T-helper 1 cell treated with Interleukin-12 subunit alpha and Interleukin-12 subunit beta and Interleukin-4 antibody, amounts not matched to agents 30 ng/mL and 1 ng/mL, for 36 hours (primary cell): ENCODE data around the gene CD300LG. TPM values are rescaled to one million over a fixed set of nuclear protein-coding genes. Genes with fewer than 3 reads are reported as not detected.
"Not testable (repeated sequence)": the region's sequence is repeated elsewhere in the genome, so short reads cannot be mapped to it uniquely, and the experiment has no call there.

ENCODE experiments used
- intact Hi-C: fragments of 100-400 bp; cut with micrococcal nuclease; formaldehyde crosslinking; loops from one replicate; pipeline ENCODE4 v1.15.1; 2024
- total RNA-seq: library from RNA; stranded (reverse); gene quantifications from 2 replicates; pipeline ENCODE4 v1.2.3, GENCODE V29; 2022

CD300LG gene, protein sequence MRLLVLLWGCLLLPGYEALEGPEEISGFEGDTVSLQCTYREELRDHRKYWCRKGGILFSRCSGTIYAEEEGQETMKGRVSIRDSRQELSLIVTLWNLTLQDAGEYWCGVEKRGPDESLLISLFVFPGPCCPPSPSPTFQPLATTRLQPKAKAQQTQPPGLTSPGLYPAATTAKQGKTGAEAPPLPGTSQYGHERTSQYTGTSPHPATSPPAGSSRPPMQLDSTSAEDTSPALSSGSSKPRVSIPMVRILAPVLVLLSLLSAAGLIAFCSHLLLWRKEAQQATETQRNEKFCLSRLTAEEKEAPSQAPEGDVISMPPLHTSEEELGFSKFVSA
- total RNA-seq, result not detected in 2 replicates

GRCh38 chr17:43846963-43847371 is at the start of gene CD300LG:
CD300LG (plus strand) TSS chr17:43847176; CDS start chr17:43847217, 41 bp downstream.
- intact Hi-C loops, result loop anchor here (2.0 to 10.0 kb wide), 3 partner anchors 68 to 272 kb away; partner anchors contain the start of gene DUSP3

DNA sequence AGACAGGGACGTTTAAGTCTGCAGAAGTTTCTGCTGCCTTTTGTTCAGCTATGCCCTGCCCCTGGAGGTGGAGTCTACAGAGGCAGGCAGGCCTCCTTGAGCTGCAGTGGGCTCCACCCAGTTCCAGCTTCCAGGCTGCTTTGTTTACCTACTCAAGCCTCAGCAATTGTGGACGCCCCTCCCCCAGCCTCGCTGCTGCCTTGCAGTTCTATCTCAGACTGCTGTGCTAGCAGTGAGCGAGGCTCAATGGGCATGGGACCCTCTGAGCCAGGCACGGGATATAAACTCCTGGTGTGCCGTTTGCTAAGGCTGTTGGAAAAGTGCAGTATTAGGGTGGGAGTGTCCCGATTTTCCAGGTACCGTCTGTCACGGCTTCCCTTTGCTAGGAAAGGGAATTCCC is 49.0 kb upstream of the CD300LG start:
- intact Hi-C loops, result not testable (repeated sequence)

GRCh38 chr17:43799047-43799446 is 47.9 kb upstream of the CD300LG start:
- intact Hi-C loops, result no loop called here

GRCh38 chr17:43800736-43801135 is 46.2 kb upstream of the CD300LG start:
- intact Hi-C loops, result no loop called here

DNA sequence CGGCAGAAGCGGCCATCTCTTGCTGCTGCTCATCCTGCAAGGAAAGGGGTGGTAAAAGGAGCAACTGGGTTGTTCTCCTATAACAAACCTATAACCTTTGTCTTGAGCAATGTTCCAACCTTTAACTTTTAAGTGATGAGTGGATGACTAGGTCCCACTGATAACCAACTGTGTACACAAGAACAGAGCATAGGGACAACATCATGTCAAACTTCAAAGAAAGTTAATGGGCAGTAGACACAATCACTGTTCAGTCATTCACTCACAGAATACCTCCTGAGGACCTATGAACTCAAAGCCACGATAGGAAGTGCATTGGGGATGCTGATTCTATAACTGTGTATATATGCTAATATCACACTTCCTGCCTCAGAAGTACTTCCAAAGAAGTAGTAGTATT is 45.1 kb upstream of the CD300LG start:
- intact Hi-C loops, result no loop called here

GRCh38 chr17:43803758-43804157 is 43.2 kb upstream of the CD300LG start:
- intact Hi-C loops, result no loop called here

- intact Hi-C loops, result no loop called here
These were observed 41.9 kb upstream of the CD300LG start for GRCh38 chr17:43805117-43805516.

DNA sequence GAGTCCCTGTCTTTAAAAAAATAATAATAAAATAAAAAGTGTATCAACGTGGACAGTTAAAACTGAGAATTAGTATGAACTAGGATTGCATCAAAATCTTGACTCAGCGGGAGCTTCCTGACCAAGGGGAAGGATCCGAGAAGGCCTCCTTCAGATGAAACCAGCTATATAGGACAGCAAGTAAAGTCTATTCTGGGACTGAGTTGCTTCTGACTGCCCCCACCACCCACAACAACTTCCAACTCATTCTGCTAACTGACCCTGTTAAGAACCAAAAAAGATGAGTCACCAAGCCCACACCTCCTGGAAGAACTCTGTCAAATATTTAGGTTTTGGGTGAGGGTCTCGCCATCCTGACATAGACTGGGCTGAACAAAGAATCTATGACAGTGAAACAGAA is 38.9 kb upstream of the CD300LG start:
- intact Hi-C loops, result no loop called here

GRCh38 chr17:43809121-43809520 is 37.9 kb upstream of the CD300LG start:
- intact Hi-C loops, result no loop called here

DNA sequence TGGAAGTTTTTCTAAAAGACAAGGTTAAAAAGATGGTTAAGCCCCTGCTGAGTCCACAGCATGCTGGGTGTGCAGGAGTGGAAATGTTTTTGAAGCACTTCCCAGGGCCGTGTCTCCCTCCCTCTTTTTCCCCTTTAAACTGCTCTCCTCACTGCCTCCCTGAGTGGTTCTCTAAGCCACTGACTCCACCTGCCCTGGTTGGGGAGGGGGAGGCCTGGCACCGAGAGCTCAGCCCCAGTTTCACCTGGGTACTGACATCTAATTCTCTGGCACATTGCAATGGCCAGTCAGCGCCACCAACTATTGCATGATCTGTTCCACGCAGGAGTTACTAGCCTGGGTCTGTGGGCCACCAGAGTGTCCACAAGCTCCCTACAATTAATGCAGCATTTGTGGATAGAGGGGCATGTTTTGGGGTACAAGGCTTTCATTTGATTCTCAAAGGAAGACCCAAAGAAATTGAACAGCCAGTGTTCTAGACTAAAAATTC is 36.7 kb upstream of the CD300LG start:
- intact Hi-C loops, result no loop called here

DNA sequence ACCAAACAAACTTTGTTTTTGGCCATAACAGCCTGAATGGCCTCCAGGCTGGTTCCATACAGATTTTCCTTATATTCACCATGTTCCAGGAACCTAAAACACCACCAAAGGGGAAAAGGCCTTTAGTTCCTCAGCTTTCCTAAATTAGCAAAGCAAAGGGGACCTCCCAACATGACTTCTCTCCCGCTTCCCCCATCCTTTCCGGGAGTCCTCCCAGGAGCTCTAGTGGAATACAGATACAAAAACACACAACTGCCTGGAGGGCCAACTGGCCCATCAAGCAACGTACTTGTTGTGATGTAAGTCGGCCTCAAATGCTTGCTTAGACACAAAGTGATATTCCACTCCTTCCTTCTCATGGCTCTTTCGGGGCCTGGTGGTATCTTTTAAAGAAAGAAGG is 36.2 kb upstream of the CD300LG start:
- intact Hi-C loops, result no loop called here

DNA sequence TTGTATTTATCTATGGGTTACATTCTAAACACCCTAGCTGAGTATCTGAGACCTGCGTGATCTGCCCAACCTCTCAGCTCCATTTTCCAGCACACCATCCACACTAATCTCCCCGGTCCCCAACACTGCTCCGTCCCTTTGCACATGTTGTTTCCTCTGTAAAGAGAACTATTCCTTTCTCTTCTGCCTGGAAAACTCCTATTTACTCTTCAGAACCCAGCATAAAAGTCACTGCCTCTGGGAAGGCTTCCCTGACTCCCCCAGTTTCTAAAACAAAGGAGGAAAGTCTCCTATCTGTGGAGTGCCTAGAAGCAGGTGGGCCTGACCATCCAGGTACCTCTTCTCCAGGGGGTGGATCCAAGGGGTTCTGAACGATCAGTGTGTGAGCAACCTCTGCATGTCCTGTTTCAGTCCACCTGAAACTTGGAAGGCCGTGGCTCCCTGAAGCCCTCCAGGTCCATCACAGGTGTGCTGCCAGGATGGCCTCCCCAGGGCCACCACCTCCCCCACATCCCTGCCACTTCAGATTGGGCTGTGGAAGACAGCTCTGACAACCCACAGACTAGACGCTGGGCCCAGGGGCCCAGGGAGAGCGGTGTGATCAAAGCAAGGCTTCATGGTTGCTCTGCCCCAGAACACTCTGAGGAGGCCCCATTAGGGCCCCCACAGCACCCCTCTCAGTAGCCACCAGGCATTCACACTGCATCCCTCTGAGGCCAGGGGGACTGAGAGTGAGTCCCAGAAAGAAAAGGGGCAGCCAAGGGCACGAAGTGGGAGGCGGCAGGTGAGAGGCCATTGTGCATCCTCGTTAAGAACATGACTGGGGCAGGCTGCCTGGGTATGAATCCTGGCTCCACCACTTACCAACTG is 34.3 kb upstream of the CD300LG start:
- intact Hi-C loops, result no loop called here

GRCh38 chr17:43813386-43813785 is 33.6 kb upstream of the CD300LG start:
- intact Hi-C loops, result no loop called here

- intact Hi-C loops, result no loop called here
These were observed 33.0 kb upstream of the CD300LG start for GRCh38 chr17:43814026-43814425.

DNA sequence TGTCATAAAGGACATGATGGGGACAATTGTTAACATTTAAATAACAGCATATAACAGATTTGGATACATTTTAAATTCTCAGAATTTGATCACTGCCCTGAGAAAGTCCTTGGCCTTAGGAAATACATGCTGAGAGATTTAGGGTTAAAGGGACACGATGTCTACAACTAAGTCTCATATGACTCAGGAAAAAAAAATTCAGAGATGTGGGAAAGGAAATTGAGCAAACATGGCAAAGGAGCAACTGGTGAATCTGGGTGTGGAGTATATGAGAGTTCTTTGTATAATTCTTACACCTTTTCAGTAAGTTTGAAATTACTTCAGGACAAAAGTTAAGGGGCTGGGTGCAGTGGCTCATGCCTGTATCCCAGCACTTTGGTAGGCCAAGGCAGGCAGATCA is 32.3 kb upstream of the CD300LG start:
- intact Hi-C loops, result no loop called here

- intact Hi-C loops, result no loop called here
These were observed 30.3 kb upstream of the CD300LG start for GRCh38 chr17:43816336-43817320.

DNA sequence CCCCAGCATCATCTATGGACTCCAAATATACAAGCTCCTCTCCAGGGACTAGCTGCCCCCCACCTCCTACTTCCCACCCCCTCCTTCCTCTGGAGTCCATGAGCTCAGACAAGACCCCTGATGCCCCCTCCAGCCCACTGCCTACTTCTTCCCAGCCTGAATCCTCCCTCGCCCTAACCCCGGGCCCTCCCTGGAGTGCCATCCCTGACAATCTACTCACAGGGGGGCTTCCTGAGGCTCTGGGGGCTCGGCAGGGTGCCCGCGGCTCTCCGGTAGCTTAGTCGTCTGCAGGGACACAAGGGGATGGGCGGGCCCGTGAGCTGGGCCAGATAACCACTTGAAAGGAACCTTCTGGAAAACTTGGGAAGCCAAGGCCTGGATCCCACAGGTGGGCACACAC is 29.1 kb upstream of the CD300LG start:
- intact Hi-C loops, result no loop called here

DNA sequence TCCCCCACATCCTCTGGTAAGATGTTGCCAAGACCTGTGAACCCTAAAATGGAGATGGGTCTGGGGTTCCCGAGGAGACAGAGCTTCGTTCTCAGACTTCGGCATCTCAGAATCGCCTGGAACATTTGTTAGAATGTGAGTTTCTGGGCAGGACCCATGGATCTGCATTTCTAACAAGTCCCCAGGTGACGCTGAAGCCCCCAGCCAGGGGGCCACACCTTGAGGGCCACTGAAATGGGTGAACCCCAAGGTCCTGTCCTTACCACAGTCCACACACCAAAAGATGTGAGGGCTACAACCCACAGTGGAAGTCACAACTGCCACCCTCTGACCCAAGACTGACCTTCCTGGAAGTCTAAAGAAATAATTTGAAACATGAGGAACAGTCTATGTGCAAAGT is 28.0 kb upstream of the CD300LG start:
- intact Hi-C loops, result no loop called here

DNA sequence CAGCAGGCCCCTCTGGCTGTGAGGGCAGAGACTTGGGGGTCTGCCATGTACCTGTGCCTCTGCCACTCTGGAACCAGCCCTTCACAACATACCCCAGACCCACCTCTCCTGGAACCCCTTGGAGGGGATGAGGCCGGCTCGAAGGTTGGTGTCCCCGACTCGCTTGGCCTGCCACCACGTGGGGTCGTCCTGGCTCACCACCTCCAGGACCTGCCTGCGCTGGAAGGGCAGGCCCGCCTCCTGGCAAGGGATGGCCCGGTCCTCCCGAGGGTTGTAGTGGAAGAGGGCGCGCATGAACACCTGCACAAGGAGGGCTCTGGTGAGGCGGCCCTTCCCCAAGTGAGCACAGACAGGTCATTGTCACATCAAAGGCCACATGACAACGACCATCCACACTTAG is 26.2 kb upstream of the CD300LG start:
- intact Hi-C loops, result no loop called here

- intact Hi-C loops, result no loop called here
These were observed 24.3 kb upstream of the CD300LG start for GRCh38 chr17:43822570-43823190.
